ENCODE data around the gene ZNF324B.

- no peak for TF ChIP-seq CTCF (IDR thresholded peaks at IDR 0.05)
- TF ChIP-seq ZFX (IDR thresholded peaks at IDR 0.05; ENCODE audit: borderline replicate concordance): no peak
Measured at GRCh38 chr19:58429745-58430144, 21.7 kb upstream of the ZNF324B start.

Data from 22Rv1 (cell line).